Upper lobe of left lung (tissue), 6 donors: ENCODE results near the gene TPRA1. TPM values are rescaled to one million over a fixed set of nuclear protein-coding genes. Genes with fewer than 3 reads are reported as not detected.

ENCODE experiments used
- ATAC-seq, 2 donors: fragments of 200-7000 bp; cut with Tn5 transposase; one replicate each; pipeline ENCODE4 v1.9.1; 2022; ENCODE audit warnings: mild to moderate bottlenecking in 2 of 2, moderate library complexity in 2 of 2; ENCODE audit not compliant: low FRiP score in 2 of 2
- DNase-seq, 2 donors: peaks; one replicate each; pipeline ENCODE4 v3.0.0-alpha.2; 2019 to 2020
- H3K27ac ChIP-seq, 4 donors: fragments of 200-600 bp; sonication (generic); one replicate each; pipeline ENCODE4 v1.5.1; 2016 to 2019
- H3K27me3 ChIP-seq, 4 donors: fragments of 200-600 bp; sonication (generic); one replicate each; pipeline ENCODE4 v1.5.1; 2017 to 2019
- H3K36me3 ChIP-seq, 4 donors: fragments of 200-600 bp; sonication (generic); one replicate each; pipeline ENCODE4 v1.5.1; 2016 to 2019
- H3K4me1 ChIP-seq, 4 donors: fragments of 200-600 bp; sonication (generic); one replicate each; pipeline ENCODE4 v1.5.1; 2018 to 2019
- H3K4me3 ChIP-seq, 4 donors: fragments of 200-600 bp; sonication (generic); one replicate each; pipeline ENCODE4 v1.5.1; 2017 to 2019; ENCODE audit warnings: mild to moderate bottlenecking in 2 of 4, moderate library complexity in 1 of 4
- H3K9me3 ChIP-seq, 4 donors: fragments of 200-600 bp; sonication (generic); one replicate each; pipeline ENCODE4 v1.5.1; 2018 to 2019
- EP300 ChIP-seq, 4 donors: sonication (generic); formaldehyde crosslinking; IDR thresholded peaks; one replicate each; pipeline ENCODE4 v1.5.1; 2017; ENCODE audit warnings: antibody characterized with exemption in 4 of 4, control low read depth in 2 of 4
- POLR2A ChIP-seq, 4 donors: fragments of 450-650 bp; IDR thresholded peaks; one replicate each; pipeline ENCODE4 v1.5.1; 2016 to 2017; ENCODE audit warnings: antibody characterized with exemption in 4 of 4, mild to moderate bottlenecking in 2 of 4
- POLR2AphosphoS5 ChIP-seq, 2 donors: sonication (generic); formaldehyde crosslinking; IDR thresholded peaks; one replicate each; pipeline ENCODE4 v1.5.1; 2017; ENCODE audit warnings: antibody characterized with exemption in 2 of 2
- WGBS, 2 donors: methylation state at CpG; one replicate each; pipeline ENCODE4 v1.1.5; 2017 to 2018; 5-methylcytosine and 5-hydroxymethylcytosine counted together
- total RNA-seq, 6 donors: library from RNA; depleted of rRNA in 4 of 6; stranded (reverse); fragments of >200 nt in 4 of 6; gene quantifications; one replicate each; pipeline versions ENCODE4 v1.1.0 to v1.2.1, GENCODE V29; 2016 to 2021
- TF ChIP-seq, protein P1 (sequence below), 6 experiments: fragments of 450-650 bp in 4 of 6; fragments of 200-600 bp in 2 of 6; sonication (generic) in 2 of 6; IDR thresholded peaks; one replicate each; pipeline ENCODE4 v1.5.1; 2016 to 2019; ENCODE audit warnings: antibody characterized with exemption in 6 of 6
- donor health status: DM: no; HTN: no; CAD: no; lungs with moderate emphysema.
- donor health status: DM: no; HTN: yes; CAD: no; lungs with severe emphysema.

The TPRA1 gene
- total RNA-seq, 6 donors from 2014 or later: 16.8 to 44.4 (median 40.3) TPM

DNA sequence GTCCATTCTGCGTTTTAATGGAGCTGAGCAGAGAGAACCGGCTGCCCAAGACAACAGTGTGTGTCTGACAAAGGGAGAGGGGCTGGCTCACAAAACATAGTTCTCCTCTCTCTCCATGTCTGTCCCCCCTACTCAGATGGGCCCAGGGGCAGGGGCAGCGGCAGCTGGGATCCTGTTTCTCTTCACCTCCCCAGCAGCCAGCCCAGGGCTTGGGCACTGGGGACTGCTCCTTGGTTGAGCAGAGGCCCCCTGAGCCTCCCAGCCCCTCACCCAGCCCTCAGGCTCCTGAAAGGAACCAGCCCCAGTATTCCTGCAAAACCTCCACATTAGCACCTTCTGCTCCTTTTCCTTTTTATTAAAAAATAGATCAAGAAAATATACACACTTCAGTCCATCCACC, 17.8 kb downstream of the TPRA1 start:
- H3K27me3 ChIP-seq: no peaks in the 10 kb centered on the region
- peaks cover 9 to 68% (median 43%) of the 10 kb centered on the region in 4 donors for H3K36me3 ChIP-seq
- WGBS, 2 donors: 78 to 89% methylated on average over 3 of the region's 3 CpGs
- TF ChIP-seq POLR2AphosphoS5 (IDR thresholded peaks at IDR 0.05): no peak
- TF ChIP-seq EP300 (IDR thresholded peaks at IDR 0.05): no peak
- TF ChIP-seq, protein P1, sequence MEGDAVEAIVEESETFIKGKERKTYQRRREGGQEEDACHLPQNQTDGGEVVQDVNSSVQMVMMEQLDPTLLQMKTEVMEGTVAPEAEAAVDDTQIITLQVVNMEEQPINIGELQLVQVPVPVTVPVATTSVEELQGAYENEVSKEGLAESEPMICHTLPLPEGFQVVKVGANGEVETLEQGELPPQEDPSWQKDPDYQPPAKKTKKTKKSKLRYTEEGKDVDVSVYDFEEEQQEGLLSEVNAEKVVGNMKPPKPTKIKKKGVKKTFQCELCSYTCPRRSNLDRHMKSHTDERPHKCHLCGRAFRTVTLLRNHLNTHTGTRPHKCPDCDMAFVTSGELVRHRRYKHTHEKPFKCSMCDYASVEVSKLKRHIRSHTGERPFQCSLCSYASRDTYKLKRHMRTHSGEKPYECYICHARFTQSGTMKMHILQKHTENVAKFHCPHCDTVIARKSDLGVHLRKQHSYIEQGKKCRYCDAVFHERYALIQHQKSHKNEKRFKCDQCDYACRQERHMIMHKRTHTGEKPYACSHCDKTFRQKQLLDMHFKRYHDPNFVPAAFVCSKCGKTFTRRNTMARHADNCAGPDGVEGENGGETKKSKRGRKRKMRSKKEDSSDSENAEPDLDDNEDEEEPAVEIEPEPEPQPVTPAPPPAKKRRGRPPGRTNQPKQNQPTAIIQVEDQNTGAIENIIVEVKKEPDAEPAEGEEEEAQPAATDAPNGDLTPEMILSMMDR (IDR thresholded peaks at IDR 0.05): no peak
- no peak for TF ChIP-seq POLR2A (IDR thresholded peaks at IDR 0.05)
- H3K9me3 ChIP-seq: no peaks in the 10 kb centered on the region
- peaks cover 5 to 10% (median 9%) of the 10 kb centered on the region in 4 donors for H3K4me1 ChIP-seq
- no peak for ATAC-seq
- no peak overlapping the region for H3K4me3 ChIP-seq
- no peak for DNase-seq
- no peak overlapping the region for H3K27ac ChIP-seq

DNA sequence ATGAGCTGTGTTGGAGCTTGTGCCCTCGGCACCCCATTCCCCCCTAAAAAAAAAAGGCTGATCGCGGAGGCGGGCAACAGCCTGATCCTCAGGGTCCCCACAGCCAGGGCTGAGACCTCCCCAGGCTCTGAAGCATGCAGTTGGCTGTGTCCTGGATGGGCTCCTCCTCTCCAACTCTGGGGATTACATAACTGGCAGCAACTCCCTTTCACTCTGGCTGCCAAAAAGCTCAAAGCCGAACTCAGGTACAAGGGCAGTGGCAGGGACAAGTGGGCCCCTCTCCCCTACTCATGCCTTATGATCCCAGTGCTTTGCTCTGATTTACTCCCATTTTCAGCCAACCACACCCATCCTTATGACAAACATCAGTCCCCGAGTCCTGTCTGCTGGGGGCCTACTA, 18.3 kb downstream of the TPRA1 start:
- no peaks in the 10 kb centered on the region for H3K27me3 ChIP-seq
- ATAC-seq (no peak), DNase-seq (no peak)
- no peak overlapping the region for H3K4me3 ChIP-seq
- H3K27ac ChIP-seq: no peak overlapping the region
- H3K4me1 ChIP-seq: peaks cover 5 to 10% (median 9%) of the 10 kb centered on the region in 4 donors
- peaks cover 9 to 62% (median 38%) of the 10 kb centered on the region in 4 donors for H3K36me3 ChIP-seq
- H3K9me3 ChIP-seq: no peaks in the 10 kb centered on the region
- TF ChIP-seq POLR2AphosphoS5 (IDR thresholded peaks at IDR 0.05) (no peak), EP300 (IDR thresholded peaks at IDR 0.05) (no peak), POLR2A (IDR thresholded peaks at IDR 0.05) (no peak)
- TF ChIP-seq, protein P1 (IDR thresholded peaks at IDR 0.05): no peak
- 89 to 93% methylated on average over 5 to 6 of the region's 6 CpGs for WGBS, 2 donors

DNA sequence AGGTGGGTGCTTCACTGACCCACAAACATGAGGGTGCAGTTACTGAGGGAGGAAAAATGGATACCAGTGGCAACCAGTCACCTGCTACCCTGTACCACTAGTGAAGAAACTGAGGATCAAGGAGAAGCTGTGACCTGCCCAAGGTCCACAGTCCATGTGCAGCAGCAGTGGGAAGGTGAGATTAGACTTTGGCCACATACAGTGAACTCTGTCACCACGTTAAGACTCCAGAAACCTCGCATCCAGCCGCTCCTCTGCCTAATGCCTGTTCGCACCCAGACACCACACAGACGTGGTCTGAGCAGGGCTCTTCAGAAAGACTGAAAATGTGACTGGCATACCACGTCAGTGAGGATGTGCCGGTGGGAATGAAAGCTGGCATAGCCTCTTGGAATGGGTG, 20.0 kb downstream of the TPRA1 start:
- no peak for ATAC-seq
- Histone ChIP-seq H3K27me3 (no peaks in the 10 kb centered on the region), H3K4me3 (no peak overlapping the region), H3K27ac (no peak overlapping the region), H3K9me3 (no peaks in the 10 kb centered on the region), H3K4me1 (peaks cover 5 to 12% (median 6%) of the 10 kb centered on the region in 4 donors), H3K36me3 (peaks cover 9 to 54% (median 34%) of the 10 kb centered on the region in 4 donors)
- no peak for TF ChIP-seq POLR2AphosphoS5 (IDR thresholded peaks at IDR 0.05)
- TF ChIP-seq POLR2A (IDR thresholded peaks at IDR 0.05): no peak
- TF ChIP-seq, protein P1 (IDR thresholded peaks at IDR 0.05): no peak
- TF ChIP-seq EP300 (IDR thresholded peaks at IDR 0.05): no peak
- 96 to 99% methylated on average over 7 of the region's 7 CpGs for WGBS, 2 donors
- no peak for DNase-seq

DNA sequence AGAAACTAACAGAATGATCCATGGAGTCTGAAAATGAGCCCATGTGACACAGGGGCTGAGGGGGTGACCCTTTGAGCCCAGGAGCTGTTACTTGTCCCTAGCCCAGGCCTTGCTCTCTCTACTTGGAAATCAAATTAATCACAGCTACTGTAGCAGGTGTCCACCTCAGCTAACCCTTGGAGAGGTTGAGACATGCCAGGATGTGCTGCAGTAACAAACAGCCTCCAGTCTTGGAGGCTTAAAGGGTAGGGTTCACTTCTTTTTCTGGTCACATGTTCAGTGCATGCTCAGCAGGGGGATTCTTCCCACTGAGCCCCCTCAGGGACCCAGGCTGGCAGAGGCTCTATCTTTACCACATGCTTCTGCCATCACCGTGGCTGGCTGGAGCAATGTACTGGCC, 21.4 kb downstream of the TPRA1 start:
- Histone ChIP-seq H3K27me3 (no peaks in the 10 kb centered on the region), H3K4me3 (no peak overlapping the region), H3K36me3 (peaks cover 9 to 47% (median 28%) of the 10 kb centered on the region in 4 donors), H3K4me1 (peaks cover 0 to 4% (median 0%) of the 10 kb centered on the region in 4 donors), H3K9me3 (no peaks in the 10 kb centered on the region), H3K27ac (no peak overlapping the region)
- 86 to 100% methylated on average over 1 of the region's 1 CpG for WGBS, 2 donors
- DNase-seq (no peak), ATAC-seq (no peak)
- TF ChIP-seq POLR2AphosphoS5 (IDR thresholded peaks at IDR 0.05) (no peak), EP300 (IDR thresholded peaks at IDR 0.05) (no peak), POLR2A (IDR thresholded peaks at IDR 0.05) (no peak)
- TF ChIP-seq, protein P1 (IDR thresholded peaks at IDR 0.05): no peak

DNA sequence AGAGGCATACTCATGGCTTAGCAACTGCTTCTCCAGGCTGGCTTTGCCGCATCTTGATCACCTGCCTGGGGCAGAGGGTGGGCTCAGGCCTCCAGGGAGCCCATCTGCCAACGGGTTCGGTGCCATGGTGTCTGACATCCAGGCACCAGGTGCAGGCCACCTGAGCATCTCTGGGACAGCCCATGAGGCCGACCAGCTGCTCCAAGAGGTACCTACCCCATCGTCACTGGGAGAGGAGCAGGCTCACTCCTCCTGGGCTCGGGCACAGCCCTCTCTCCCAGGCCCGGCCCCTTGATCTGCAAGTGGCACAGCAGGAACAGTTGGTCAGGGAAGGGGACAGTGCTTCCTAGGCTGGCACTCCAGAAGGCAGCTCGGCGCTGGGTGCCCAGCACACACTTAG, 21.9 kb downstream of the TPRA1 start:
- H3K36me3 ChIP-seq: peaks cover 9 to 41% (median 23%) of the 10 kb centered on the region in 4 donors
- WGBS, 2 donors: 82 to 94% methylated on average over 3 to 6 of the region's 9 CpGs
- H3K27ac ChIP-seq: no peak overlapping the region
- DNase-seq: no peak
- H3K27me3 ChIP-seq: no peaks in the 10 kb centered on the region
- TF ChIP-seq POLR2AphosphoS5 (IDR thresholded peaks at IDR 0.05): no peak
- TF ChIP-seq EP300 (IDR thresholded peaks at IDR 0.05): no peak
- TF ChIP-seq, protein P1 (IDR thresholded peaks at IDR 0.05): no peak
- no peak for TF ChIP-seq POLR2A (IDR thresholded peaks at IDR 0.05)
- H3K4me1 ChIP-seq: peaks cover 0 to 4% (median 0%) of the 10 kb centered on the region in 4 donors
- H3K9me3 ChIP-seq: no peaks in the 10 kb centered on the region
- H3K4me3 ChIP-seq: no peak overlapping the region
- no peak for ATAC-seq
